ENCODE data around the gene SPDL1.
A peak's percentile ranks its signal among the peaks of the same experiment; 100 is the strongest.

SPDL1 gene

GRCh38 chr5:169627551-169627950 is 44.0 kb downstream of the SPDL1 start:
- H3K4me1 ChIP-seq (ENCODE audit: control insufficient read depth, insufficient read depth, low read length): no peaks in the 10 kb centered on the region
- no peak for DNase-seq (ENCODE audit: low read depth, low spot score)
- H3K27me3 ChIP-seq (ENCODE audit: control insufficient read depth, insufficient read depth, low read length): no peaks in the 10 kb centered on the region
- no peak overlapping the region for H3K27ac ChIP-seq (ENCODE audit: low read length)
- no peaks in the 10 kb centered on the region for H3K36me3 ChIP-seq (ENCODE audit: control insufficient read depth, insufficient read depth, low read length)
- H3K4me3 ChIP-seq (ENCODE audit: low read length): no peak overlapping the region
- no peaks in the 10 kb centered on the region for H3K9me3 ChIP-seq (ENCODE audit: control insufficient read depth, insufficient read depth, low read length)
- no CpG with 5 or more reads among the region's 3 CpGs for WGBS (ENCODE audit: insufficient coverage, insufficient read length)

- Histone ChIP-seq H3K27me3 (ENCODE audit: control insufficient read depth, insufficient read depth, low read length) (no peaks in the 10 kb centered on the region), H3K4me1 (ENCODE audit: control insufficient read depth, insufficient read depth, low read length) (no peaks in the 10 kb centered on the region), H3K36me3 (ENCODE audit: control insufficient read depth, insufficient read depth, low read length) (no peaks in the 10 kb centered on the region), H3K27ac (ENCODE audit: low read length) (no peak overlapping the region), H3K9me3 (ENCODE audit: control insufficient read depth, insufficient read depth, low read length) (no peaks in the 10 kb centered on the region), H3K4me3 (ENCODE audit: low read length) (no peak overlapping the region)
- WGBS (ENCODE audit: insufficient coverage, insufficient read length): no CpG with 5 or more reads among the region's 2 CpGs
- no peak for DNase-seq (ENCODE audit: low read depth, low spot score)
Observed at GRCh38 chr5:169628892-169629291, 45.3 kb downstream of the SPDL1 start.

GRCh38 chr5:169629847-169630548 is 46.4 kb downstream of the SPDL1 start:
- Histone ChIP-seq H3K36me3 (ENCODE audit: control insufficient read depth, insufficient read depth, low read length) (no peaks in the 10 kb centered on the region), H3K4me3 (ENCODE audit: low read length) (no peak overlapping the region), H3K4me1 (ENCODE audit: control insufficient read depth, insufficient read depth, low read length) (no peaks in the 10 kb centered on the region), H3K27me3 (ENCODE audit: control insufficient read depth, insufficient read depth, low read length) (no peaks in the 10 kb centered on the region), H3K9me3 (ENCODE audit: control insufficient read depth, insufficient read depth, low read length) (no peaks in the 10 kb centered on the region), H3K27ac (ENCODE audit: low read length) (no peak overlapping the region)
- no peak for DNase-seq (ENCODE audit: low read depth, low spot score)
- no CpG with 5 or more reads among the region's 6 CpGs for WGBS (ENCODE audit: insufficient coverage, insufficient read length)

- no peaks in the 10 kb centered on the region for H3K27me3 ChIP-seq (ENCODE audit: control insufficient read depth, insufficient read depth, low read length)
- H3K4me3 ChIP-seq (ENCODE audit: low read length): no peak overlapping the region
- WGBS (ENCODE audit: insufficient coverage, insufficient read length): no CpG with 5 or more reads among the region's 4 CpGs
- H3K4me1 ChIP-seq (ENCODE audit: control insufficient read depth, insufficient read depth, low read length): no peaks in the 10 kb centered on the region
- no peak for DNase-seq (ENCODE audit: low read depth, low spot score)
- no peaks in the 10 kb centered on the region for H3K36me3 ChIP-seq (ENCODE audit: control insufficient read depth, insufficient read depth, low read length)
- H3K27ac ChIP-seq (ENCODE audit: low read length): no peak overlapping the region
- H3K9me3 ChIP-seq (ENCODE audit: control insufficient read depth, insufficient read depth, low read length): no peaks in the 10 kb centered on the region
Observed at GRCh38 chr5:169631360-169631759, 47.8 kb downstream of the SPDL1 start.

GRCh38 chr5:169632946-169633345 is 49.4 kb downstream of the SPDL1 start:
- Histone ChIP-seq H3K4me3 (ENCODE audit: low read length) (no peak overlapping the region), H3K36me3 (ENCODE audit: control insufficient read depth, insufficient read depth, low read length) (no peaks in the 10 kb centered on the region), H3K9me3 (ENCODE audit: control insufficient read depth, insufficient read depth, low read length) (no peaks in the 10 kb centered on the region), H3K27me3 (ENCODE audit: control insufficient read depth, insufficient read depth, low read length) (no peaks in the 10 kb centered on the region), H3K4me1 (ENCODE audit: control insufficient read depth, insufficient read depth, low read length) (0 out of 2 replicates have a peak, but pooled peaks cover 2% of the 10 kb centered on the region), H3K27ac (ENCODE audit: low read length) (no peak overlapping the region)
- no CpG with 5 or more reads among the region's 1 CpG for WGBS (ENCODE audit: insufficient coverage, insufficient read length)
- no peak for DNase-seq (ENCODE audit: low read depth, low spot score)

GRCh38 chr5:169634606-169635005 is 51.0 kb downstream of the SPDL1 start:
- no CpG with 5 or more reads among the region's 1 CpG for WGBS (ENCODE audit: insufficient coverage, insufficient read length)

GRCh38 chr5:169635936-169636335 is 52.4 kb downstream of the SPDL1 start:
- no peaks in the 10 kb centered on the region for H3K9me3 ChIP-seq (ENCODE audit: control insufficient read depth, insufficient read depth, low read length)
- no peak overlapping the region for H3K4me3 ChIP-seq (ENCODE audit: low read length)
- WGBS (ENCODE audit: insufficient coverage, insufficient read length): no CpG with 5 or more reads among the region's 1 CpG
- no peak for DNase-seq (ENCODE audit: low read depth, low spot score)
- H3K36me3 ChIP-seq (ENCODE audit: control insufficient read depth, insufficient read depth, low read length): no peaks in the 10 kb centered on the region
- H3K4me1 ChIP-seq (ENCODE audit: control insufficient read depth, insufficient read depth, low read length): 0 out of 2 replicates have a peak, but pooled peaks cover 2% of the 10 kb centered on the region
- no peaks in the 10 kb centered on the region for H3K27me3 ChIP-seq (ENCODE audit: control insufficient read depth, insufficient read depth, low read length)
- no peak overlapping the region for H3K27ac ChIP-seq (ENCODE audit: low read length)

More at GRCh38 chr5:169634606-169635005, 51.0 kb downstream of the SPDL1 start:
- Histone ChIP-seq H3K27ac (ENCODE audit: low read length) (no peak overlapping the region), H3K4me1 (ENCODE audit: control insufficient read depth, insufficient read depth, low read length) (0 out of 2 replicates have a peak, but pooled peaks cover 2% of the 10 kb centered on the region), H3K9me3 (ENCODE audit: control insufficient read depth, insufficient read depth, low read length) (no peaks in the 10 kb centered on the region), H3K4me3 (ENCODE audit: low read length) (no peak overlapping the region), H3K36me3 (ENCODE audit: control insufficient read depth, insufficient read depth, low read length) (no peaks in the 10 kb centered on the region), H3K27me3 (ENCODE audit: control insufficient read depth, insufficient read depth, low read length) (no peaks in the 10 kb centered on the region)
- DNase-seq (ENCODE audit: low read depth, low spot score): no peak

- peak overlapping the region; percentile 57; the same call in 1 of the 2 replicates for H3K4me3 ChIP-seq (ENCODE audit: low read length)
- H3K9me3 ChIP-seq (ENCODE audit: control insufficient read depth, insufficient read depth, low read length): no peaks in the 10 kb centered on the region
- H3K4me1 ChIP-seq (ENCODE audit: control insufficient read depth, insufficient read depth, low read length): 0 out of 2 replicates have a peak, but pooled peaks cover 4% of the 10 kb centered on the region
- DNase-seq (ENCODE audit: low read depth, low spot score): no peak
- no peaks in the 10 kb centered on the region for H3K36me3 ChIP-seq (ENCODE audit: control insufficient read depth, insufficient read depth, low read length)
- no peak overlapping the region for H3K27ac ChIP-seq (ENCODE audit: low read length)
- H3K27me3 ChIP-seq (ENCODE audit: control insufficient read depth, insufficient read depth, low read length): no peaks in the 10 kb centered on the region
- WGBS (ENCODE audit: insufficient coverage, insufficient read length): no CpG with 5 or more reads among the region's 23 CpGs
Observed at GRCh38 chr5:169636477-169637084, 53.0 kb downstream of the SPDL1 start.

GRCh38 chr5:169637085-169637548 is 53.5 kb downstream of the SPDL1 start, which contains the start of gene DOCK2:
Gene DOCK2 (plus strand): TSS chr5:169637275. CDS start chr5:169637327, 52 bp downstream.
- no peaks in the 10 kb centered on the region for H3K9me3 ChIP-seq (ENCODE audit: control insufficient read depth, insufficient read depth, low read length)
- DNase-seq (ENCODE audit: low read depth, low spot score): no peak
- H3K27me3 ChIP-seq (ENCODE audit: control insufficient read depth, insufficient read depth, low read length): no peaks in the 10 kb centered on the region
- peak within 1 kb of the TSS; percentile 57; the same call in 1 of the 2 replicates for H3K4me3 ChIP-seq (ENCODE audit: low read length)
- H3K4me1 ChIP-seq (ENCODE audit: control insufficient read depth, insufficient read depth, low read length): 0 out of 2 replicates have a peak, but pooled peaks cover 4% of the 10 kb centered on the region
- no peaks in the 10 kb centered on the region for H3K36me3 ChIP-seq (ENCODE audit: control insufficient read depth, insufficient read depth, low read length)
- H3K27ac ChIP-seq (ENCODE audit: low read length): no peak within 1 kb of the TSS
- WGBS (ENCODE audit: insufficient coverage, insufficient read length): no CpG with 5 or more reads among the region's 42 CpGs

- Histone ChIP-seq H3K9me3 (ENCODE audit: control insufficient read depth, insufficient read depth, low read length) (no peaks in the 10 kb centered on the region), H3K4me1 (ENCODE audit: control insufficient read depth, insufficient read depth, low read length) (0 out of 2 replicates have a peak, but pooled peaks cover 4% of the 10 kb centered on the region), H3K27ac (ENCODE audit: low read length) (no peak overlapping the region), H3K36me3 (ENCODE audit: control insufficient read depth, insufficient read depth, low read length) (no peaks in the 10 kb centered on the region), H3K4me3 (ENCODE audit: low read length) (peak overlapping the region; percentile 57; the same call in 1 of the 2 replicates), H3K27me3 (ENCODE audit: control insufficient read depth, insufficient read depth, low read length) (no peaks in the 10 kb centered on the region)
- WGBS (ENCODE audit: insufficient coverage, insufficient read length): no CpG with 5 or more reads among the region's 18 CpGs
- DNase-seq (ENCODE audit: low read depth, low spot score): no peak
Observed at GRCh38 chr5:169637549-169638121, 54.1 kb downstream of the SPDL1 start.

All from iPS DF 6.9 (cell line).